CD4-positive, alpha-beta memory T cell (primary cell): Measurements from ENCODE around the gene NDUFA7. TPM values are rescaled to one million over a fixed set of nuclear protein-coding genes. Genes with fewer than 3 reads are reported as not detected.

ENCODE experiments used
- CTCF ChIA-PET: fragments of 350-600 bp; sonication (Branson Sonifier 250); formaldehyde crosslinking; loops from one replicate; lab custom pipeline; 2021; ENCODE audit warnings: inconsistent platforms; ENCODE audit not compliant: partially characterized antibody; lab: Charles Lee
- POLR2A ChIA-PET: fragments of 350-600 bp; sonication (Branson Sonifier 250); formaldehyde crosslinking; loops from one replicate; lab custom pipeline; 2021; ENCODE audit not compliant: partially characterized antibody; lab: Charles Lee
- DNase-seq, 5 donors: peaks; one replicate each; pipeline versions ENCODE4 v3.0.0 to v3.0.0-alpha.2; 2020 to 2022; ENCODE audit warnings: mixed read lengths in 1 of 5
- H3K27ac ChIP-seq: one replicate; pipeline ENCODE4 v1.7.0; 2013; ENCODE audit warnings: low read depth, low read length
- H3K27me3 ChIP-seq: 2 replicates; pipeline ENCODE4 v1.7.0; 2013; ENCODE audit warnings: mild to moderate bottlenecking, low read length, moderate library complexity; ENCODE audit not compliant: insufficient read depth
- H3K36me3 ChIP-seq: 2 replicates; pipeline ENCODE4 v1.7.0; 2013; ENCODE audit warnings: mild to moderate bottlenecking, low read length, moderate library complexity; ENCODE audit not compliant: insufficient read depth
- H3K4me1 ChIP-seq: 2 replicates; pipeline ENCODE4 v1.7.0; 2013; ENCODE audit warnings: mild to moderate bottlenecking, low read length, moderate library complexity; ENCODE audit not compliant: insufficient read depth
- H3K4me3 ChIP-seq, 2 donors: one replicate each; pipeline ENCODE4 v1.7.0; 2013; ENCODE audit warnings: low read length in 2 of 2, mild to moderate bottlenecking in 1 of 2
- H3K9me3 ChIP-seq, 2 donors: one replicate each; pipeline ENCODE4 v1.7.0; 2013; ENCODE audit warnings: low read length in 2 of 2, control low read depth in 1 of 2; ENCODE audit not compliant: control insufficient read depth in 1 of 2
- H3K27ac Mint-ChIP-seq, 7 donors: one replicate each; pipeline ENCODE4 v1.8.0; 2020 to 2021; ENCODE audit warnings: mixed read lengths in 7 of 7, mild to moderate bottlenecking in 6 of 7, inconsistent platforms in 3 of 7, moderate library complexity in 3 of 7
- H3K27me3 Mint-ChIP-seq, 2 donors: one replicate each; pipeline ENCODE4 v1.8.0; 2020 to 2021; ENCODE audit warnings: mixed read lengths in 2 of 2
- H3K36me3 Mint-ChIP-seq, 2 donors: one replicate each; pipeline ENCODE4 v1.8.0; 2020 to 2021; ENCODE audit warnings: mixed read lengths in 2 of 2, inconsistent platforms in 1 of 2, mild to moderate bottlenecking in 1 of 2
- H3K4me1 Mint-ChIP-seq, 4 donors: one replicate each; pipeline ENCODE4 v1.8.0; 2020 to 2021; ENCODE audit warnings: mixed read lengths in 4 of 4, mild to moderate bottlenecking in 1 of 4
- H3K4me3 Mint-ChIP-seq, 8 donors: one replicate each; pipeline ENCODE4 v1.8.0; 2020 to 2021; ENCODE audit warnings: mixed read lengths in 8 of 8, mild to moderate bottlenecking in 7 of 8, moderate library complexity in 6 of 8, inconsistent platforms in 3 of 8
- H3K9me3 Mint-ChIP-seq, 8 donors: one replicate each; pipeline ENCODE4 v1.8.0; 2020 to 2021; ENCODE audit warnings: mixed read lengths in 8 of 8, mild to moderate bottlenecking in 5 of 8, inconsistent platforms in 3 of 8, moderate library complexity in 1 of 8
- intact Hi-C: fragments of 100-400 bp; cut with micrococcal nuclease; formaldehyde crosslinking; loops from one replicate; pipeline ENCODE4 v1.15.1; 2023
- polyA plus RNA-seq, 2 donors: library from polyadenylated mRNA; unstranded; fragments of 300-500 nt; fragmentation: Illumina TruSeq; gene quantifications; one replicate each; pipeline ENCODE4 v1.2.3, GENCODE V29; 2021
- total RNA-seq, 2 experiments: library from RNA; stranded (reverse); gene quantifications; one replicate each; pipeline ENCODE4 v1.2.3, GENCODE V29; 2021

Gene NDUFA7
- total and polyA plus RNA-seq, 4 experiments from 2014 or later, result 30.4 to 115 (median 69.8) TPM

GRCh38 chr19:8310342-8311055, 10.7 kb downstream of the NDUFA7 start:
- no peaks in the 10 kb centered on the region for H3K27me3 ChIP-seq
- no peak overlapping the region for H3K27ac ChIP-seq
- H3K36me3 Mint-ChIP-seq, result peaks cover 8 to 32% of the 10 kb centered on the region in 2 donors
- no peak overlapping the region for H3K4me3 Mint-ChIP-seq
- H3K9me3 Mint-ChIP-seq, result no peaks in the 10 kb centered on the region
- no peak overlapping the region for H3K4me3 ChIP-seq
- ChIA-PET CTCF (no interaction called here), POLR2A (interaction anchor here (3.7 kb wide), 1 partner anchor 10 kb away, joined by 25 read pairs; the partner anchor contains the start of genes NDUFA7 and RPS28)
- no peak for DNase-seq
- peaks cover 33% of the 10 kb centered on the region for H3K4me1 ChIP-seq
- H3K4me1 Mint-ChIP-seq, result peaks cover 12 to 43% (median 28%) of the 10 kb centered on the region in 4 donors
- H3K27ac Mint-ChIP-seq, result peak overlapping the region in 1 of 7 donors; percentile 7
- no peaks in the 10 kb centered on the region for H3K27me3 Mint-ChIP-seq
- H3K9me3 ChIP-seq, result no peaks in the 10 kb centered on the region
- peaks cover 16% of the 10 kb centered on the region for H3K36me3 ChIP-seq
- intact Hi-C loops, result no loop called here

- Mint-ChIP-seq H3K4me3 (peak overlapping the region; percentile 91 to 95 (median 92)), H3K36me3 (peaks cover 0 to 24% of the 10 kb centered on the region in 2 donors), H3K27me3 (no peaks in the 10 kb centered on the region), H3K27ac (peak overlapping the region; percentile 89 to 96 (median 92)), H3K9me3 (no peaks in the 10 kb centered on the region), H3K4me1 (peaks cover 12 to 43% (median 28%) of the 10 kb centered on the region in 4 donors)
- peak overlapping the region; percentile 74 for H3K27ac ChIP-seq
- intact Hi-C loops, result loop anchor here (1.0 to 10.0 kb wide), 3 partner anchors 12 to 1114 kb away; partner anchors contain the start of genes HNRNPM, NDUFA7 and RPS28
- peak overlapping the region in 1 of 2 donors; percentile 71 for H3K4me3 ChIP-seq
- peaks cover 12% of the 10 kb centered on the region for H3K36me3 ChIP-seq
- no peak for DNase-seq
- no peaks in the 10 kb centered on the region for H3K9me3 ChIP-seq
- H3K4me1 ChIP-seq, result peaks cover 39% of the 10 kb centered on the region
- ChIA-PET POLR2A (interaction anchor here (2.1 to 3.6 kb wide), 2 partner anchors 9 to 12 kb away, joined by 5 to 14 read pairs; partner anchors contain the start of genes NDUFA7 and RPS28), CTCF (no interaction called here)
- no peaks in the 10 kb centered on the region for H3K27me3 ChIP-seq
Observed at GRCh38 chr19:8308891-8309291, 12.3 kb downstream of the NDUFA7 start.

GRCh38 chr19:8307965-8308866, 13.0 kb downstream of the NDUFA7 start, which contains the start of gene CD320:
Gene CD320, minus strand, starts transcription at chr19:8308358. Its CDS starts 68 bp downstream, at chr19:8308290.
- H3K27me3 ChIP-seq, result no peaks in the 10 kb centered on the region
- peaks cover 6% of the 10 kb centered on the region for H3K36me3 ChIP-seq
- H3K4me3 Mint-ChIP-seq, result peak within 1 kb of the TSS; percentile 91 to 95 (median 92)
- no peaks in the 10 kb centered on the region for H3K9me3 Mint-ChIP-seq
- ChIA-PET POLR2A (interaction anchor here (1.4 to 3.6 kb wide), 3 partner anchors 9 to 36 kb away, joined by 3 to 14 read pairs (median 5); partner anchors contain the start of genes NDUFA7 and RPS28), CTCF (interaction anchor here (2.1 kb wide), 1 partner anchor 39 kb away, joined by 7 read pairs; no protein-coding TSS in a partner anchor)
- H3K27me3 Mint-ChIP-seq, result no peaks in the 10 kb centered on the region
- peaks cover 0 to 21% of the 10 kb centered on the region in 2 donors for H3K36me3 Mint-ChIP-seq
- H3K27ac ChIP-seq, result peak within 1 kb of the TSS; percentile 74
- peaks cover 12 to 43% (median 28%) of the 10 kb centered on the region in 4 donors for H3K4me1 Mint-ChIP-seq
- peak; percentile 88 to 90 (median 89) for DNase-seq
- H3K9me3 ChIP-seq, result no peaks in the 10 kb centered on the region
- peak within 1 kb of the TSS; percentile 89 to 99 (median 96) for H3K27ac Mint-ChIP-seq
- peaks cover 39% of the 10 kb centered on the region for H3K4me1 ChIP-seq
- H3K4me3 ChIP-seq, result peak within 1 kb of the TSS; percentile 71 to 97
- intact Hi-C loops, result loop anchor here (1.0 to 10.0 kb wide), 3 partner anchors 13 to 1113 kb away; partner anchors contain the start of genes HNRNPM, NDUFA7 and RPS28

GRCh38 chr19:8307400-8307964, 13.7 kb downstream of the NDUFA7 start:
- H3K27ac Mint-ChIP-seq, result peak overlapping the region; percentile 85 to 99 (median 96)
- intact Hi-C loops, result loop anchor here (10.0 kb wide), 1 partner anchor 1113 kb away; no protein-coding TSS in a partner anchor
- peak in 1 of 5 donors; percentile 40 for DNase-seq
- peaks cover 12 to 43% (median 28%) of the 10 kb centered on the region in 4 donors for H3K4me1 Mint-ChIP-seq
- no peaks in the 10 kb centered on the region for H3K9me3 ChIP-seq
- H3K4me3 Mint-ChIP-seq, result peak overlapping the region; percentile 86 to 95 (median 92)
- H3K36me3 Mint-ChIP-seq, result peaks cover 0 to 21% of the 10 kb centered on the region in 2 donors
- peaks cover 39% of the 10 kb centered on the region for H3K4me1 ChIP-seq
- H3K27ac ChIP-seq, result peak overlapping the region; percentile 74
- H3K27me3 Mint-ChIP-seq, result no peaks in the 10 kb centered on the region
- peaks cover 6% of the 10 kb centered on the region for H3K36me3 ChIP-seq
- POLR2A ChIA-PET, result interaction anchor here (0.6 to 3.6 kb wide), 4 partner anchors 10 to 82 kb away, joined by 3 to 14 read pairs (median 4); partner anchors contain the start of genes NDUFA7, RAB11B and RPS28
- H3K9me3 Mint-ChIP-seq, result no peaks in the 10 kb centered on the region
- peak overlapping the region; percentile 62 to 71 for H3K4me3 ChIP-seq
- CTCF ChIA-PET, result interaction anchor here (2.1 kb wide), 1 partner anchor 38 kb away, joined by 7 read pairs; no protein-coding TSS in a partner anchor
- H3K27me3 ChIP-seq, result no peaks in the 10 kb centered on the region

GRCh38 chr19:8306235-8307054, 14.7 kb downstream of the NDUFA7 start:
- Histone ChIP-seq H3K36me3 (peaks cover 4% of the 10 kb centered on the region), H3K4me1 (peaks cover 39% of the 10 kb centered on the region), H3K27me3 (no peaks in the 10 kb centered on the region), H3K9me3 (no peaks in the 10 kb centered on the region), H3K4me3 (no peak overlapping the region), H3K27ac (peak overlapping the region; percentile 74)
- ChIA-PET CTCF (interaction anchor here (2.1 kb wide), 1 partner anchor 37 kb away, joined by 7 read pairs; no protein-coding TSS in a partner anchor), POLR2A (interaction anchor here (1.3 to 3.6 kb wide), 3 partner anchors 8 to 38 kb away, joined by 3 to 14 read pairs (median 3); partner anchors contain the start of genes NDUFA7 and RPS28)
- H3K36me3 Mint-ChIP-seq, result peaks cover 0 to 27% of the 10 kb centered on the region in 2 donors
- peak overlapping the region; percentile 29 to 99 (median 83) for H3K27ac Mint-ChIP-seq
- intact Hi-C loops, result loop anchor here (10.0 kb wide), 1 partner anchor 1112 kb away; no protein-coding TSS in a partner anchor
- DNase-seq, result peak in 1 of 5 donors; percentile 15
- H3K4me3 Mint-ChIP-seq, result peak overlapping the region; percentile 86 to 95 (median 92)
- H3K9me3 Mint-ChIP-seq, result no peaks in the 10 kb centered on the region
- H3K4me1 Mint-ChIP-seq, result peaks cover 12 to 43% (median 28%) of the 10 kb centered on the region in 4 donors
- no peaks in the 10 kb centered on the region for H3K27me3 Mint-ChIP-seq
